ENCODE data around the gene AKR1D1.

DNA sequence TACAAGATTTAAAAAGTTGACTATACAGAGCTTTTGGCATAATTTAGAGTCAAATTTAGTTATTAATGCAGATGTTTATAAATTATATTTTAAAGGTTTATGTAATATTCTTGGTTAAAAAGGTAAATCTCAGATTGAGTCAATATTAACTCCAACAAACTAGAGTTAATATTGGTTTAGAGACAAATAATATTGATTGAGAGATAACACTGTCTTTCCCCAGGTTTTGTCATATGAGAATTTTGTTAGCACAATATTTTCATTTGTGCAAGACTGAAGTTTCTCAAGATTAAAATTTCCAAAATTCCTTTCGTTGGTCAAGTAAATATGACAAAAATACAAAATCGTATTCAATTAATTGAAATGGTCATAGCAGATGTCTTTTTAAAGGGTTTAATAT lies 12.9 kb upstream of the AKR1D1 start:
- TF ChIP-seq, protein P1, sequence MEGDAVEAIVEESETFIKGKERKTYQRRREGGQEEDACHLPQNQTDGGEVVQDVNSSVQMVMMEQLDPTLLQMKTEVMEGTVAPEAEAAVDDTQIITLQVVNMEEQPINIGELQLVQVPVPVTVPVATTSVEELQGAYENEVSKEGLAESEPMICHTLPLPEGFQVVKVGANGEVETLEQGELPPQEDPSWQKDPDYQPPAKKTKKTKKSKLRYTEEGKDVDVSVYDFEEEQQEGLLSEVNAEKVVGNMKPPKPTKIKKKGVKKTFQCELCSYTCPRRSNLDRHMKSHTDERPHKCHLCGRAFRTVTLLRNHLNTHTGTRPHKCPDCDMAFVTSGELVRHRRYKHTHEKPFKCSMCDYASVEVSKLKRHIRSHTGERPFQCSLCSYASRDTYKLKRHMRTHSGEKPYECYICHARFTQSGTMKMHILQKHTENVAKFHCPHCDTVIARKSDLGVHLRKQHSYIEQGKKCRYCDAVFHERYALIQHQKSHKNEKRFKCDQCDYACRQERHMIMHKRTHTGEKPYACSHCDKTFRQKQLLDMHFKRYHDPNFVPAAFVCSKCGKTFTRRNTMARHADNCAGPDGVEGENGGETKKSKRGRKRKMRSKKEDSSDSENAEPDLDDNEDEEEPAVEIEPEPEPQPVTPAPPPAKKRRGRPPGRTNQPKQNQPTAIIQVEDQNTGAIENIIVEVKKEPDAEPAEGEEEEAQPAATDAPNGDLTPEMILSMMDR (IDR thresholded peaks at IDR 0.05) = no peak
- no peak for TF ChIP-seq POLR2A (IDR thresholded peaks at IDR 0.05)
